Gastroesophageal sphincter (tissue), 4 donors: ENCODE data around the gene KCNT1. TPM values are rescaled to one million over a fixed set of nuclear protein-coding genes. Genes with fewer than 3 reads are reported as not detected.
"Not testable (repeated sequence)": the region's sequence is repeated elsewhere in the genome, so short reads cannot be mapped to it uniquely, and the experiment has no call there.

Experiments used
- ATAC-seq: fragments of 150-250 bp; one replicate; pipeline ENCODE4 v1.9.1; 2016; ENCODE audit warnings: mild to moderate bottlenecking, moderate library complexity
- H3K27ac ChIP-seq, 4 donors: fragments of 200-600 bp; sonication (generic) in 3 of 4; 1 replicate in 3 of 4; 2 replicates in 1 of 4; pipeline ENCODE4 v1.5.1; 2016 to 2019
- H3K27me3 ChIP-seq: fragments of 200-600 bp; sonication (generic); one replicate; pipeline ENCODE4 v1.5.1; 2019
- H3K36me3 ChIP-seq, 2 donors: fragments of 200-600 bp; sonication (generic); one replicate each; pipeline ENCODE4 v1.5.1; 2019; ENCODE audit warnings: control low read depth in 1 of 2
- H3K4me1 ChIP-seq, 3 donors: fragments of 200-600 bp; sonication (generic); 1 replicate in 2 of 3; 2 replicates in 1 of 3; pipeline ENCODE4 v1.5.1; 2016 to 2019; ENCODE audit warnings: control low read depth in 2 of 3
- H3K4me3 ChIP-seq, 2 donors: fragments of 200-600 bp; sonication (generic); one replicate each; pipeline ENCODE4 v1.5.1; 2019; ENCODE audit warnings: mild to moderate bottlenecking in 1 of 2, moderate library complexity in 1 of 2
- H3K9me3 ChIP-seq, 3 donors: fragments of 200-600 bp; sonication (generic); one replicate each; pipeline ENCODE4 v1.5.1; 2017 to 2019; ENCODE audit warnings: control low read depth in 2 of 3
- EP300 ChIP-seq: sonication (generic); formaldehyde crosslinking; IDR thresholded peaks from one replicate; pipeline ENCODE4 v1.6.1; 2017; ENCODE audit warnings: antibody characterized with exemption, mild to moderate bottlenecking
- POLR2A ChIP-seq, 2 donors: fragments of 450-650 bp; IDR thresholded peaks; one replicate each; pipeline ENCODE4 v1.6.1; 2017; ENCODE audit warnings: antibody characterized with exemption in 2 of 2, mild to moderate bottlenecking in 2 of 2, moderate library complexity in 1 of 2
- POLR2AphosphoS5 ChIP-seq: sonication (generic); formaldehyde crosslinking; IDR thresholded peaks from one replicate; pipeline ENCODE4 v1.6.1; 2017; ENCODE audit warnings: antibody characterized with exemption
- WGBS, 2 donors: methylation state at CpG; one replicate each; pipeline ENCODE4 v1.1.5; 2018; ENCODE audit warnings: low coverage in 1 of 2; 5-methylcytosine and 5-hydroxymethylcytosine counted together
- total RNA-seq, 4 donors: library from RNA; depleted of rRNA; stranded (reverse); fragments of >200 nt; gene quantifications; one replicate each; pipeline ENCODE4 v1.1.0, GENCODE V29; 2016
- TF ChIP-seq, protein P1 (sequence below), 4 experiments: fragments of 200-600 bp in 2 of 4; fragments of 450-650 bp in 2 of 4; sonication (generic) in 1 of 4; IDR thresholded peaks; one replicate each; pipeline ENCODE4 v1.5.1; 2017 to 2019; ENCODE audit warnings: antibody characterized with exemption in 4 of 4, mild to moderate bottlenecking in 2 of 4, moderate library complexity in 2 of 4

The KCNT1 gene
- total RNA-seq, 4 donors from 2014 or later, result 0.19 TPM; not detected in 3

- Histone ChIP-seq H3K27me3 (peaks cover 70% of the 10 kb centered on the region), H3K27ac (no peak overlapping the region)
Observed at GRCh38 chr9:135664801-135665794, 36.9 kb upstream of the KCNT1 start.

DNA sequence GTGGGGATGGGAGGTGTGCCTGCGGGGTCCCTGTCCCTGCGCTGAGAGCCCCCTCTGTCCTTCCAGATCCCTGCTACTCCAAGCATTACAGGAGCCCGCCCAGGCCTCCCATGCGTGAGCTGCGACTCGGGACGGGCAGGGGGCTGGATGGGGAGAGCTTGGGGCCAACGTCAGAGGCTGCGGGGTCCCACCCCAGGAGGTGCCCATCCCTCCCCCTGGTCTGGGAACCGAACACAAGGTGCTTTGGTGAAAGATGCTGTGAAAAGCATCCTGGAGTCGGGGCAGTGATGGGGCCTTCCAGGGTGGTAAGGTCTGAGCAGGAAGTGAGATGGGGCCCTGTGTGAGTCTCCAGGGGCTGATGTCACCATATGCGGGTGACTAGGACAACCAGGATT, 36.2 kb upstream of the KCNT1 start:
- 80 to 87% methylated on average over 4 to 7 of the region's 12 CpGs for WGBS, 2 donors
- TF ChIP-seq EP300 (no peak), POLR2AphosphoS5 (no peak), POLR2A (IDR thresholded peaks at IDR 0.05) (no peak)
- TF ChIP-seq, protein P1, sequence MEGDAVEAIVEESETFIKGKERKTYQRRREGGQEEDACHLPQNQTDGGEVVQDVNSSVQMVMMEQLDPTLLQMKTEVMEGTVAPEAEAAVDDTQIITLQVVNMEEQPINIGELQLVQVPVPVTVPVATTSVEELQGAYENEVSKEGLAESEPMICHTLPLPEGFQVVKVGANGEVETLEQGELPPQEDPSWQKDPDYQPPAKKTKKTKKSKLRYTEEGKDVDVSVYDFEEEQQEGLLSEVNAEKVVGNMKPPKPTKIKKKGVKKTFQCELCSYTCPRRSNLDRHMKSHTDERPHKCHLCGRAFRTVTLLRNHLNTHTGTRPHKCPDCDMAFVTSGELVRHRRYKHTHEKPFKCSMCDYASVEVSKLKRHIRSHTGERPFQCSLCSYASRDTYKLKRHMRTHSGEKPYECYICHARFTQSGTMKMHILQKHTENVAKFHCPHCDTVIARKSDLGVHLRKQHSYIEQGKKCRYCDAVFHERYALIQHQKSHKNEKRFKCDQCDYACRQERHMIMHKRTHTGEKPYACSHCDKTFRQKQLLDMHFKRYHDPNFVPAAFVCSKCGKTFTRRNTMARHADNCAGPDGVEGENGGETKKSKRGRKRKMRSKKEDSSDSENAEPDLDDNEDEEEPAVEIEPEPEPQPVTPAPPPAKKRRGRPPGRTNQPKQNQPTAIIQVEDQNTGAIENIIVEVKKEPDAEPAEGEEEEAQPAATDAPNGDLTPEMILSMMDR (IDR thresholded peaks at IDR 0.05), result no peak
- peaks cover 74% of the 10 kb centered on the region for H3K27me3 ChIP-seq
- H3K36me3 ChIP-seq, result no peaks in the 10 kb centered on the region
- H3K4me1 ChIP-seq, result no peaks in the 10 kb centered on the region
- H3K27ac ChIP-seq, result no peak overlapping the region
- no peak overlapping the region for H3K4me3 ChIP-seq
- no peak for ATAC-seq
- no peaks in the 10 kb centered on the region for H3K9me3 ChIP-seq

More at GRCh38 chr9:135664801-135665794, 36.9 kb upstream of the KCNT1 start:
- Histone ChIP-seq H3K9me3 (no peaks in the 10 kb centered on the region), H3K4me1 (no peaks in the 10 kb centered on the region), H3K36me3 (no peaks in the 10 kb centered on the region), H3K4me3 (no peak overlapping the region)
- 73 to 80% methylated on average over 6 to 10 of the region's 32 CpGs for WGBS, 2 donors
- TF ChIP-seq POLR2AphosphoS5, result no peak
- no peak for TF ChIP-seq POLR2A (IDR thresholded peaks at IDR 0.05)
- TF ChIP-seq EP300, result no peak
- TF ChIP-seq, protein P1 (IDR thresholded peaks at IDR 0.05), result no peak
- no peak for ATAC-seq

DNA sequence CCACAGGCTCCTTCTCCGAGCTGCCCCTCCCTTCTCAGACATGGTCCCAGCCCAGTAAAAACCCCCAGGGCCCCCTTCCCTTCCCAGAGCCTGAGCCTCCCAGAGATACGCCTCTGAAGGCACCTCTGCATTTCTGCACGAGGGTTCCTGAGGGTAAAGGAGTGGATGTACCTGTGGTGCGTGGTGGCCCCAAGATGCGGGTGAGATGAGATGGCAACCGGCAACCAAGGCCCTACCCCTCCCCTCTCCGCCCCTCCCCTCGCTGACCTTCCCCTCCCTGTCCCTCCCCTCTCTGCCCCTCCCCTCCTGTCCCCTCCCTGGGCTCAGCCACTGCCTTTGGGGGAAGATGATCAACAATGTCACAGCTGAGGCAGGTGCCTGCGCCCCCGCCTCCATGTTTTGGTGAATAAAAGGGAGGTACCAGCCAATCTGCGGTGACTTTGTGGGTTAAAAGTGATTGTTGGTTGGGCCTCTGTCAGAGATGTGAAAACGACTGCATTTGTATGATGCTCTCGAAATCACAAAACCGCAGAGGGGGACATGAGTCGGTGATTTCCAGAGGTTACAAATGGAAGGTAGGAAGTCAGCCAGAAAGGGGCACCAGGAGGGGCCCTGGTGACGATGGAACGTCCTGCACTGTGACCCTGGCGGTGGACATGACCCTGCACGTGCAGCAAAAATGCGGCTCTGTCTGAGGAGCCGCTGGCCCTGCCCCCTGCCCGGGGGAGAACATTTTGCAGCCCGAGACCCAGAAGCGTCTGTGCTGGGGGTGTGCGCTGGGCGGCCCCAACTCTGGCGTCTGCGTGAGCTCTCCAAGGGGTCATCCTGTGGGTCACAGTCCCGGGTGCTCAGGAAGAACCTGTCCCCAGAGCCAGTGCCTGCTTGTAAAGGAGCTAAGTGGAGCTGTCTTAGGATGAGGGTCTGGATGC, 35.2 kb upstream of the KCNT1 start:
- no peaks in the 10 kb centered on the region for H3K9me3 ChIP-seq
- peaks cover 79% of the 10 kb centered on the region for H3K27me3 ChIP-seq
- H3K4me1 ChIP-seq, result no peaks in the 10 kb centered on the region
- no peak for ATAC-seq
- no peak overlapping the region for H3K4me3 ChIP-seq
- 47 to 48% methylated on average over 8 to 11 of the region's 29 CpGs for WGBS, 2 donors
- no peak for TF ChIP-seq POLR2A (IDR thresholded peaks at IDR 0.05)
- no peak for TF ChIP-seq POLR2AphosphoS5
- no peak for TF ChIP-seq EP300
- TF ChIP-seq, protein P1 (IDR thresholded peaks at IDR 0.05), result no peak
- H3K27ac ChIP-seq, result no peak overlapping the region
- no peaks in the 10 kb centered on the region for H3K36me3 ChIP-seq

DNA sequence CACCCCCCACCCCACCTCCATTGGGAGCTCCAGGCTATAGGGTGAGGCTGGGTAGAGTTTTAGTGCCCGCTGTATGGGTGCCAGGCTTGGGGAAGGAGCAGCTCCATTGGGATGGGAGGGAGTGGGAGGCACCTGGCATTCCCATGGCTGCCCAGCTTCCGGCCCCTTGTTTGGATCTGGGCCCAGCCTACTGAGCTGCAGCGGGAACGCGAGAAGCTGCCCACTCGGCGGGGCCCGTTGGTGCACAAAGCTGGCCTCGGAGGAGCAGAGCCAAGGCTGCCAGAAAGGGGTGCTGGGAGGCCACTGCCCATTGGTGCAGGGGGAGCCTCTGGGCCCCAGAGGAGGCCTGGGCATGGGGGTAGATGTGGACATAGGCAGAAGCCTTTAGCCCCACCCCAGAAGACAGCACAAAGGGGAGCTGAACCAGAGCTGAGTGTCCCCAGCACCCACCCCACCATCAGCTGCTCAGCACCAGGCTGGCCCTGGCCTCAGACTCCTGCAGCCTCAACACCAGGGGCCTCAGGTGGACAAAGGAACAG, 34.5 kb upstream of the KCNT1 start:
- H3K27ac ChIP-seq, result no peak overlapping the region
- no peaks in the 10 kb centered on the region for H3K9me3 ChIP-seq
- no peak for ATAC-seq
- peaks cover 87% of the 10 kb centered on the region for H3K27me3 ChIP-seq
- no CpG with 5 or more reads among the region's 9 CpGs for WGBS, 2 donors
- H3K36me3 ChIP-seq, result no peaks in the 10 kb centered on the region
- TF ChIP-seq POLR2AphosphoS5, result no peak
- no peak for TF ChIP-seq EP300
- TF ChIP-seq, protein P1 (IDR thresholded peaks at IDR 0.05), result no peak
- TF ChIP-seq POLR2A (IDR thresholded peaks at IDR 0.05), result no peak
- H3K4me3 ChIP-seq, result no peak overlapping the region
- no peaks in the 10 kb centered on the region for H3K4me1 ChIP-seq

- WGBS, 2 donors, result 80% methylated on average over 1 of the region's 5 CpGs; no CpG with 5 or more reads in 1 of the 2 donors
- H3K36me3 ChIP-seq, H3K9me3 ChIP-seq, H3K27ac ChIP-seq, H3K4me1 ChIP-seq, ATAC-seq, H3K4me3 ChIP-seq: not testable (repeated sequence)
- peaks cover 79% of the 10 kb centered on the region for H3K27me3 ChIP-seq
Observed at GRCh38 chr9:135669018-135669417, 33.0 kb upstream of the KCNT1 start.
